K562 (cell line): ENCODE measurements around the gene CEBPE. TPM values are rescaled to one million over a fixed set of nuclear protein-coding genes. Genes with fewer than 3 reads are reported as not detected.

Source experiments
- CBFA2T2 ChIP-seq: fragments of 450-650 bp; conservative IDR thresholded peaks from 2 replicates; pipeline ENCODE4 v1.6.1; 2017; ENCODE audit warnings: mild to moderate bottlenecking
- CBX3 ChIP-seq, 2 experiments: IDR thresholded peaks; 1 replicate in 1 of 2; 2 replicates in 1 of 2; pipeline ENCODE4 v1.6.1; 2012; ENCODE audit warnings: inconsistent platforms in 2 of 2, low read length in 2 of 2, borderline replicate concordance in 1 of 2, control low read depth in 1 of 2
- FIP1L1 ChIP-seq: fragments of 200-400 bp; formaldehyde crosslinking; IDR thresholded peaks from 2 replicates; pipeline ENCODE4 v1.6.1; 2018; ENCODE audit warnings: mild to moderate bottlenecking, low read depth, low read length; ENCODE audit not compliant: poor library complexity, severe bottlenecking
- GATAD2A ChIP-seq: fragments of 450-650 bp; IDR thresholded peaks from 2 replicates; pipeline ENCODE4 v1.6.1; 2017
- HDAC1 ChIP-seq, 2 experiments: fragments of 450-650 bp; IDR thresholded peaks; 2 replicates each; pipeline ENCODE4 v1.6.1; 2016 to 2017; ENCODE audit warnings: inconsistent platforms in 1 of 2, mild to moderate bottlenecking in 1 of 2, moderate library complexity in 1 of 2
- MCM2 ChIP-seq: fragments of 450-650 bp; IDR thresholded peaks from 2 replicates; pipeline ENCODE4 v1.6.1; 2017; ENCODE audit warnings: low read depth, mild to moderate bottlenecking
- RBBP5 ChIP-seq: fragments of 200-600 bp; sonication (generic); IDR thresholded peaks from 2 replicates; pipeline ENCODE4 v1.6.1; 2012; ENCODE audit warnings: borderline replicate concordance, mild to moderate bottlenecking, low read length, control low read depth, inconsistent platforms; ENCODE audit not compliant: insufficient read depth, poor library complexity, severe bottlenecking
- SIN3B ChIP-seq: fragments of 450-650 bp; IDR thresholded peaks from 2 replicates; pipeline ENCODE4 v1.6.1; 2017; ENCODE audit warnings: low read depth, mild to moderate bottlenecking, moderate library complexity
- SMAD2 ChIP-seq: fragments of 150-350 bp; IDR thresholded peaks from 2 replicates; pipeline ENCODE4 v1.6.1; 2014; ENCODE audit warnings: low read depth, mild to moderate bottlenecking, low read length
- SMARCA5 ChIP-seq: fragments of 450-650 bp; IDR thresholded peaks from 2 replicates; pipeline ENCODE4 v1.6.1; 2016
- ZC3H4 ChIP-seq: sonication (generic); formaldehyde crosslinking; IDR thresholded peaks from 2 replicates; pipeline ENCODE4 v1.9.0; 2021; ENCODE audit warnings: missing genetic modification reagents, borderline replicate concordance
- ZEB2 ChIP-seq: fragments of 450-650 bp; IDR thresholded peaks from 2 replicates; pipeline ENCODE4 v1.6.1; 2016
- ZFP30 ChIP-seq: fragments of 250-450 bp; sonication (Bioruptor Pico); IDR thresholded peaks from 2 replicates; pipeline ENCODE4 v1.8.0; 2022; ENCODE audit warnings: moderate library complexity, mild to moderate bottlenecking, inconsistent platforms, borderline replicate concordance
- ZNF316 ChIP-seq: fragments of 450-650 bp; IDR thresholded peaks from 2 replicates; pipeline ENCODE4 v1.6.1; 2016
- ZNF318 ChIP-seq, 2 experiments: fragments of 450-650 bp; IDR thresholded peaks; 2 replicates each; pipeline ENCODE4 v1.6.1; 2016; ENCODE audit warnings: mild to moderate bottlenecking in 2 of 2, borderline replicate concordance in 1 of 2, low read depth in 1 of 2, moderate library complexity in 1 of 2
- ZNF444 ChIP-seq: fragments of 250-450 bp; sonication (Bioruptor Pico); IDR thresholded peaks from 2 replicates; pipeline ENCODE4 v1.4.0; 2020; ENCODE audit warnings: mild to moderate bottlenecking, moderate library complexity
- polyA plus RNA-seq, 8 experiments: library from polyadenylated mRNA; depleted of rRNA in 4 of 8; stranded (reverse) in 5 of 8; unstranded in 3 of 8; fragments of >200 nt; fragmentation: Nextera tagmentation in 2 of 8; fragmentation: Illumina TruSeq in 1 of 8; extraction: Ambion mirVana in 2 of 8; extraction: Trizol in 1 of 8; gene quantifications; 2 replicates each; pipeline versions ENCODE4 v1.2.1 to v1.2.3, GENCODE V29; 2011 to 2014; ENCODE audit warnings: inconsistent platforms in 1 of 8, missing spikeins in 1 of 8
- total RNA-seq, 7 experiments: library from RNA; depleted of rRNA in 6 of 7; stranded (reverse); fragments of >200 nt in 6 of 7; fragmentation: Illumina TruSeq in 2 of 7; extraction: Trizol in 2 of 7; gene quantifications; 2 replicates each; pipeline versions ENCODE4 v1.2.1 to v1.2.3, GENCODE V29; 2011 to 2021; ENCODE audit warnings: low replicate concordance in 1 of 7
- TF ChIP-seq, protein P1 (sequence below), 2 experiments: fragments of 450-650 bp; IDR thresholded peaks; 2 replicates each; pipeline ENCODE4 v1.6.1; 2016
- TF ChIP-seq, protein P2 (sequence below): fragments of 450-650 bp; IDR thresholded peaks from 2 replicates; pipeline ENCODE4 v1.6.1; 2016; ENCODE audit warnings: borderline replicate concordance

The CEBPE gene
- total and polyA plus RNA-seq, 9 of the 15 experiments (the other 6 are each of a cell fraction or from before 2014, with no cell fraction given): 0.09 to 0.15 (median 0.13) TPM; not detected in 6

DNA sequence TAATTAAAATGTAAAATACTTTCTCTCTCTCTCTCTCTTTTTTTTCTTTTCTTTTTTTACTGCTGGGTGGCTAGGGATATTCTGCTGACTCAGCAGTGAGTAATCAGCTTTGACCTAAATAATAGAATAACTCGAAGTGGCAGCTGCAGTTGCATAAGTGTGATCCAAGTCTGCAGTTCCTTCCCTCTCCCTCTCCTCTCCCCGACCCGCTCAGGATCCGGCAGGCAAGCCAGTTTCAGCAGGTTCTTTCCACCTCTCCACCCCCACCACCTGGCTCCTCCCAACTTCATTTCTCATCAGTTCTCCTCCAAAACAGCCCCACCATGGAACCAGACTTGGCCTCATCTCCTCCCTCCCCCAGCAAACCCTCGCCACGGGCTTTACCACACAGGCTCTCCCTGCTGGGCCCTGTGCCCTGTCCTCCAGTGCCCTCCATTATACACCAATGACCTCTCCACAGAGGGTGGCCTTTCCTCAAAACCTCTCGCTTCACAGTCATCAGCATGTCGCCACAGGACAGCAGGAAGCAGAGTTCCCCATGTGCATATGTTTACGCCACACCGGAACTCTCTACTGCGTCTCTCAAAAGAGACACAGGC lies 42.0 kb upstream of the CEBPE start (continued):
- TF ChIP-seq CBFA2T2: no peak
- peak in 1 of 2 experiments; percentile 81; a peak in 1 of 4 replicates for TF ChIP-seq ZNF318 (IDR thresholded peaks at IDR 0.05; ENCODE audit: borderline replicate concordance in 1 of 2, low read depth in 1 of 2)
- peak; percentile 84; the same call in 1 of the 2 replicates for TF ChIP-seq GATAD2A
- TF ChIP-seq ZC3H4 (CRISPR knock-in tag): no peak
- TF ChIP-seq SMARCA5: no peak
- TF ChIP-seq ZNF444: no peak
- peak; percentile 63 for TF ChIP-seq RBBP5
- TF ChIP-seq FIP1L1: no peak
- TF ChIP-seq, protein P1, sequence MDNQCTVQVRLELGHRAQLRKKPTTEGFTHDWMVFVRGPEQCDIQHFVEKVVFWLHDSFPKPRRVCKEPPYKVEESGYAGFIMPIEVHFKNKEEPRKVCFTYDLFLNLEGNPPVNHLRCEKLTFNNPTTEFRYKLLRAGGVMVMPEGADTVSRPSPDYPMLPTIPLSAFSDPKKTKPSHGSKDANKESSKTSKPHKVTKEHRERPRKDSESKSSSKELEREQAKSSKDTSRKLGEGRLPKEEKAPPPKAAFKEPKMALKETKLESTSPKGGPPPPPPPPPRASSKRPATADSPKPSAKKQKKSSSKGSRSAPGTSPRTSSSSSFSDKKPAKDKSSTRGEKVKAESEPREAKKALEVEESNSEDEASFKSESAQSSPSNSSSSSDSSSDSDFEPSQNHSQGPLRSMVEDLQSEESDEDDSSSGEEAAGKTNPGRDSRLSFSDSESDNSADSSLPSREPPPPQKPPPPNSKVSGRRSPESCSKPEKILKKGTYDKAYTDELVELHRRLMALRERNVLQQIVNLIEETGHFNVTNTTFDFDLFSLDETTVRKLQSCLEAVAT (IDR thresholded peaks at IDR 0.05): peak in 1 of 2 experiments; percentile 46; a peak in 1 of 4 replicates
- TF ChIP-seq ZEB2: no peak
- TF ChIP-seq, protein P2, sequence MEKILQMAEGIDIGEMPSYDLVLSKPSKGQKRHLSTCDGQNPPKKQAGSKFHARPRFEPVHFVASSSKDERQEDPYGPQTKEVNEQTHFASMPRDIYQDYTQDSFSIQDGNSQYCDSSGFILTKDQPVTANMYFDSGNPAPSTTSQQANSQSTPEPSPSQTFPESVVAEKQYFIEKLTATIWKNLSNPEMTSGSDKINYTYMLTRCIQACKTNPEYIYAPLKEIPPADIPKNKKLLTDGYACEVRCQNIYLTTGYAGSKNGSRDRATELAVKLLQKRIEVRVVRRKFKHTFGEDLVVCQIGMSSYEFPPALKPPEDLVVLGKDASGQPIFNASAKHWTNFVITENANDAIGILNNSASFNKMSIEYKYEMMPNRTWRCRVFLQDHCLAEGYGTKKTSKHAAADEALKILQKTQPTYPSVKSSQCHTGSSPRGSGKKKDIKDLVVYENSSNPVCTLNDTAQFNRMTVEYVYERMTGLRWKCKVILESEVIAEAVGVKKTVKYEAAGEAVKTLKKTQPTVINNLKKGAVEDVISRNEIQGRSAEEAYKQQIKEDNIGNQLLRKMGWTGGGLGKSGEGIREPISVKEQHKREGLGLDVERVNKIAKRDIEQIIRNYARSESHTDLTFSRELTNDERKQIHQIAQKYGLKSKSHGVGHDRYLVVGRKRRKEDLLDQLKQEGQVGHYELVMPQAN: no peak
- TF ChIP-seq HDAC1 (IDR thresholded peaks at IDR 0.05): peak in 1 of 2 experiments; percentile 60; a peak in 3 of 4 replicates
- no peak for TF ChIP-seq SIN3B
- TF ChIP-seq CBX3 (IDR thresholded peaks at IDR 0.05; ENCODE audit: borderline replicate concordance in 1 of 2, low read length in 2 of 2): no peak
- peak; percentile 100 for TF ChIP-seq ZNF316
- TF ChIP-seq ZFP30: no peak
- TF ChIP-seq MCM2: no peak
- TF ChIP-seq SMAD2: no peak
